Tibial artery (tissue), 4 donors: ENCODE results near the gene SSR1.
"Not testable (repeated sequence)": the region's sequence is repeated elsewhere in the genome, so short reads cannot be mapped to it uniquely, and the experiment has no call there.

ENCODE experiments used
- DNase-seq, 2 donors: peaks; one replicate each; pipeline ENCODE4 v3.0.0-alpha.2; 2019
- H3K27ac ChIP-seq, 2 donors: fragments of 200-600 bp; sonication (generic) in 1 of 2; 1 replicate in 1 of 2; 2 replicates in 1 of 2; pipeline ENCODE4 v1.5.1; 2018 to 2019; ENCODE audit warnings: mild to moderate bottlenecking in 1 of 2
- H3K27me3 ChIP-seq, 2 donors: fragments of 200-600 bp; sonication (generic) in 1 of 2; one replicate each; pipeline versions ENCODE4 v1.5.1 to v1.6.0; 2016 to 2019
- H3K36me3 ChIP-seq, 3 donors: fragments of 200-600 bp; sonication (generic) in 2 of 3; one replicate each; pipeline ENCODE4 v1.5.1; 2016 to 2019; ENCODE audit warnings: mild to moderate bottlenecking in 2 of 3
- H3K4me1 ChIP-seq, 4 donors: fragments of 200-600 bp; sonication (generic) in 2 of 4; 1 replicate in 3 of 4; 2 replicates in 1 of 4; pipeline ENCODE4 v1.5.1; 2016 to 2019
- H3K4me3 ChIP-seq, 2 donors: fragments of 200-600 bp; sonication (generic) in 1 of 2; 1 replicate in 1 of 2; 2 replicates in 1 of 2; pipeline ENCODE4 v1.5.1; 2018 to 2019; ENCODE audit warnings: mild to moderate bottlenecking in 2 of 2
- H3K9me3 ChIP-seq, 3 donors: fragments of 200-600 bp; sonication (generic) in 1 of 3; one replicate each; pipeline ENCODE4 v1.5.1; 2016 to 2019
- intact Hi-C: fragments of 100-400 bp; cut with DNase I; formaldehyde crosslinking; loops from one replicate; pipeline ENCODE4 v1.15.0; 2023; ENCODE audit warnings: low total_unique reads
- TF ChIP-seq, protein P1 (sequence below), 2 experiments: fragments of 200-600 bp in 1 of 2; fragments of 450-650 bp in 1 of 2; IDR thresholded peaks; one replicate each; pipeline ENCODE4 v1.5.1; 2017 to 2019; ENCODE audit warnings: antibody characterized with exemption in 2 of 2, mild to moderate bottlenecking in 1 of 2, moderate library complexity in 1 of 2

SSR1 gene

DNA sequence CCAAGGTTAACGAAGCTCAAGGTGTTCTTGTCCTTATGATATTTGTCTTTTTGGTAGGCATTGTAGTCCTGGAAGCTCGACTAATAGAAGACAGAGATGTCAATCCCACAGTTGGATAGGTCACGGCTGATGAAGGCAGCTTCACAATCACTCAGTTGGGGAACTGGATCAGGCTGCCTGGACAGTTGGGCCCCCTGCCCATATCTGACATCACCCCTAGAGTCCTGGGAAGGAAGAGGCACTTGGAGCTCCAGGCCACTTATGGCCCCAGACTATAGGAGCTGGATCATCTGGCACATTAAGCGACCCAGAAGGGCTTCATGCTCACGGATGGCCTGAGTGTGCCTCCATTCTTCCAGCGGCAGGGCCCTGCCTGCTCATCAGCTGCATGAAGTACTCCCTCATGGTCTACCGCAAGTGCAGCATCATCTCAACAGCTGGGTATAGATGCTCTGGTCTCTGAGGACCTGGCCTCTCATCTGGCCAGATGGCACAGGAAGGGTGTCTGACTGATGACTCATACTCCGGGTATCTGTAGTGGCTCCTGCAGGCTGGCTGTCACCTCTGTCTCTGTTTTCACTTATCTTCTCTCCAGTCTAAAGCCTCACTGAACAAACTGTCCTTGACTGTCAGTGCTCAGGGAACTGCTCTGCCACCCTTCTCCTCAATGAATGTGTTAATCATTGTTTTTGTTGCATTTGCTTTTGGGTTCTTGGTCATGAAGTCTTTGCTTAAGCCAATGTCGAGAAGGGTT, 29.2 kb upstream of the SSR1 start:
- Histone ChIP-seq H3K4me1 (no peaks in the 10 kb centered on the region), H3K27me3 (peaks cover 0 to 15% of the 10 kb centered on the region in 2 donors), H3K9me3 (no peaks in the 10 kb centered on the region), H3K36me3 (no peaks in the 10 kb centered on the region), H3K27ac (no peak overlapping the region), H3K4me3 (no peak overlapping the region)
- no peak for DNase-seq
- intact Hi-C loops = no loop called here
- TF ChIP-seq, protein P1, sequence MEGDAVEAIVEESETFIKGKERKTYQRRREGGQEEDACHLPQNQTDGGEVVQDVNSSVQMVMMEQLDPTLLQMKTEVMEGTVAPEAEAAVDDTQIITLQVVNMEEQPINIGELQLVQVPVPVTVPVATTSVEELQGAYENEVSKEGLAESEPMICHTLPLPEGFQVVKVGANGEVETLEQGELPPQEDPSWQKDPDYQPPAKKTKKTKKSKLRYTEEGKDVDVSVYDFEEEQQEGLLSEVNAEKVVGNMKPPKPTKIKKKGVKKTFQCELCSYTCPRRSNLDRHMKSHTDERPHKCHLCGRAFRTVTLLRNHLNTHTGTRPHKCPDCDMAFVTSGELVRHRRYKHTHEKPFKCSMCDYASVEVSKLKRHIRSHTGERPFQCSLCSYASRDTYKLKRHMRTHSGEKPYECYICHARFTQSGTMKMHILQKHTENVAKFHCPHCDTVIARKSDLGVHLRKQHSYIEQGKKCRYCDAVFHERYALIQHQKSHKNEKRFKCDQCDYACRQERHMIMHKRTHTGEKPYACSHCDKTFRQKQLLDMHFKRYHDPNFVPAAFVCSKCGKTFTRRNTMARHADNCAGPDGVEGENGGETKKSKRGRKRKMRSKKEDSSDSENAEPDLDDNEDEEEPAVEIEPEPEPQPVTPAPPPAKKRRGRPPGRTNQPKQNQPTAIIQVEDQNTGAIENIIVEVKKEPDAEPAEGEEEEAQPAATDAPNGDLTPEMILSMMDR (IDR thresholded peaks at IDR 0.05) = no peak

DNA sequence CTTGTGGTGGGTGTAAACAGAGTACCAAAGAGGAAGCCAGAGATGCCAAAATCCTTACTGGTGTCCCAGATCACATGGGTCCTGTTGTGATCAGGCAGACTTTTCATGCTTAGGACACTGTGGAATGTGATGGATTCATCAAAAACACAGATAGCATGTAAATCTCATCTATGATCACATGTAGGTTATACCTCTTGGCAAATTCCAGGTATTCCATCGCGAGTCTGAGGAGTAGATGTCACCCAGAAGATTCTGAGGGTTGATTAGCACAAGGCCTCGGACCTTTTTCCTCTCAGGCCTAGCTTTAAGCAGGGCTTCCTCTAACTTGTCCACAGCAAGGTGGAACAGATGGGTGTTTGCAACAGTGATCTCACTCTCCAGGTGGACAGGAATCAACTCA, 28.3 kb upstream of the SSR1 start:
- no peaks in the 10 kb centered on the region for H3K36me3 ChIP-seq
- no peak overlapping the region for H3K27ac ChIP-seq
- no peaks in the 10 kb centered on the region for H3K9me3 ChIP-seq
- no peaks in the 10 kb centered on the region for H3K4me1 ChIP-seq
- H3K27me3 ChIP-seq = peaks cover 0 to 15% of the 10 kb centered on the region in 2 donors
- TF ChIP-seq, protein P1 (IDR thresholded peaks at IDR 0.05) = no peak
- intact Hi-C loops = no loop called here
- no peak overlapping the region for H3K4me3 ChIP-seq
- no peak for DNase-seq

- DNase-seq, H3K9me3 ChIP-seq, intact Hi-C loops: not testable (repeated sequence)
Observed at GRCh38 chr6:7339007-7339732, 26.2 kb upstream of the SSR1 start.

GRCh38 chr6:7338031-7338430, 25.0 kb upstream of the SSR1 start:
- TF ChIP-seq, protein P1 (IDR thresholded peaks at IDR 0.05) = no peak
- Histone ChIP-seq H3K4me3 (no peak overlapping the region), H3K4me1 (no peaks in the 10 kb centered on the region), H3K27me3 (peaks cover 0 to 9% of the 10 kb centered on the region in 2 donors), H3K36me3 (no peaks in the 10 kb centered on the region), H3K9me3 (no peaks in the 10 kb centered on the region), H3K27ac (no peak overlapping the region)
- DNase-seq = no peak
- intact Hi-C loops = no loop called here

More at GRCh38 chr6:7339007-7339732, 26.2 kb upstream of the SSR1 start:
- not testable (repeated sequence) for H3K4me1 ChIP-seq, H3K36me3 ChIP-seq, H3K4me3 ChIP-seq, H3K27ac ChIP-seq
- H3K27me3 ChIP-seq = peaks cover 0 to 13% of the 10 kb centered on the region in 2 donors

- H3K4me1 ChIP-seq = no peaks in the 10 kb centered on the region
- intact Hi-C loops = no loop called here
- no peak for DNase-seq
- no peaks in the 10 kb centered on the region for H3K27me3 ChIP-seq
- no peak overlapping the region for H3K27ac ChIP-seq
- no peaks in the 10 kb centered on the region for H3K36me3 ChIP-seq
- no peak overlapping the region for H3K4me3 ChIP-seq
- TF ChIP-seq, protein P1 (IDR thresholded peaks at IDR 0.05) = no peak
- no peaks in the 10 kb centered on the region for H3K9me3 ChIP-seq
Observed at GRCh38 chr6:7335519-7335918, 22.5 kb upstream of the SSR1 start.

DNA sequence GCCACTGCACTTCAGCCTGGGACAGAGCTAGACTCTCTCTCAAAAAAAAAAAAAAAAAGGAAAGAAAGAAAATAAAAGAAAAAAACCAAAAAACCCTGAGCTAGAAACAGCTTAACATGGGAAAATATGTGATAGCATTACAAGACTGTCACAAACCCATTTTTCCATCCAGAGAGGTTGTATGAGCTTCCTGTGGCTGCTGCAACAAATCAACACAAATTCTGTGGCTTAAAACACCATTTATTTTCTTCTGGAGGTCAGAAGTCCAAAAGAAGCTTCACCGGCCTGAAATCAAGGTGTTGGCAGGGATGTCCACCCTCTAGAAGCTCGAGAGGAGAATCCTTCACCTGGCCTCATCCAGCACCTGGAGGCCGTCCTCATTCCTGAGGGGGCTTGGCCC, 21.7 kb upstream of the SSR1 start:
- no peak overlapping the region for H3K4me3 ChIP-seq
- DNase-seq = no peak
- H3K4me1 ChIP-seq = no peaks in the 10 kb centered on the region
- H3K27ac ChIP-seq = no peak overlapping the region
- intact Hi-C loops = no loop called here
- no peaks in the 10 kb centered on the region for H3K36me3 ChIP-seq
- H3K27me3 ChIP-seq = no peaks in the 10 kb centered on the region
- TF ChIP-seq, protein P1 (IDR thresholded peaks at IDR 0.05) = no peak
- H3K9me3 ChIP-seq = no peaks in the 10 kb centered on the region
